Endothelial cell of umbilical vein (primary cell): ENCODE data around the gene NCOA3. TPM values are rescaled to one million over a fixed set of nuclear protein-coding genes. Genes with fewer than 3 reads are reported as not detected.

Source experiments
- BruUV-seq: library from RNA; stranded (reverse); fragments of 400-500 nt; replicated peaks from 2 replicates; lab custom pipeline; 2021; lab: Mats Ljungman, UMichigan
- CTCF ChIA-PET: fragments of 300-600, 350-600 bp; sonication (Branson Sonifier 250); formaldehyde crosslinking; loops from one replicate; lab custom pipeline; 2021; ENCODE audit warnings: antibody characterized with exemption, inconsistent platforms; lab: Charles Lee
- POLR2A ChIA-PET: fragments of 300-600, 350-600 bp; sonication (Branson Sonifier 250); formaldehyde crosslinking; loops from one replicate; lab custom pipeline; 2021; ENCODE audit warnings: antibody characterized with exemption, inconsistent platforms; lab: Charles Lee
- DNase-seq: peaks from one replicate; pipeline ENCODE4 v3.0.0-alpha.2; 2011; ENCODE audit warnings: low read depth, low spot score
- FAIRE-seq: peaks from 2 replicates; lab custom pipeline; 2011; peaks lifted over from hg19 to GRCh38; lab: Jason Lieb, UNC
- H2AFZ ChIP-seq: 2 replicates; pipeline ENCODE4 v1.6.0; 2012; ENCODE audit warnings: low read depth, low read length, control low read depth, inconsistent platforms
- H3K27ac ChIP-seq: 2 replicates; pipeline ENCODE4 v1.5.1; 2011; ENCODE audit warnings: low read depth, mild to moderate bottlenecking, control low read depth, low read length, moderate library complexity; ENCODE audit not compliant: insufficient read depth
- H3K27me3 ChIP-seq, 2 experiments: 2 replicates each; pipeline versions ENCODE4 v1.6.0 to v1.6.1; 2011; ENCODE audit warnings: low read length in 2 of 2, mixed read lengths in 1 of 2; ENCODE audit not compliant: control insufficient read depth in 2 of 2, insufficient read depth in 2 of 2
- H3K36me3 ChIP-seq, 2 experiments: 2 replicates in 1 of 2; 3 replicates in 1 of 2; pipeline ENCODE4 v1.5.1; 2011; ENCODE audit warnings: low read length in 2 of 2, mild to moderate bottlenecking in 1 of 2, moderate library complexity in 1 of 2; ENCODE audit not compliant: control insufficient read depth in 2 of 2, insufficient read depth in 2 of 2; ENCODE audit errors: extremely low read depth in 1 of 2
- H3K4me1 ChIP-seq: 3 replicates; pipeline ENCODE4 v1.5.1; 2011; ENCODE audit warnings: mild to moderate bottlenecking, low read length; ENCODE audit not compliant: control insufficient read depth, insufficient read depth; ENCODE audit errors: extremely low read depth
- H3K4me2 ChIP-seq: 2 replicates; pipeline ENCODE4 v1.6.1; 2011; ENCODE audit warnings: low read length, control low read depth, mixed read lengths; ENCODE audit not compliant: insufficient read depth
- H3K4me3 ChIP-seq, 3 experiments: fragments of 200-600 bp in 1 of 3; sonication (generic), shearing (Covaris generic) in 1 of 3; replicated peaks in 1 of 3; 2 replicates each; pipeline ENCODE4 v1.5.1; 2011 to 2016; ENCODE audit warnings: control low read depth in 3 of 3, low read length in 3 of 3, mild to moderate bottlenecking in 2 of 3, inconsistent platforms in 1 of 3, low read depth in 1 of 3, moderate library complexity in 1 of 3; ENCODE audit not compliant: insufficient read depth in 1 of 3
- H3K79me2 ChIP-seq: 2 replicates; pipeline ENCODE4 v1.6.0; 2012; ENCODE audit warnings: low read length, inconsistent platforms; ENCODE audit not compliant: control insufficient read depth, insufficient read depth
- H3K9ac ChIP-seq: replicated peaks from 2 replicates; pipeline ENCODE3; 2011; ENCODE audit warnings: low read length, control low read depth; ENCODE audit not compliant: insufficient read depth; ENCODE audit errors: extremely low read depth
- H3K9me1 ChIP-seq: replicated peaks from 3 replicates; pipeline ENCODE4 v1.6.0; 2011; ENCODE audit warnings: mild to moderate bottlenecking, low read length; ENCODE audit not compliant: control insufficient read depth, insufficient read depth; ENCODE audit errors: extremely low read depth
- H3K9me3 ChIP-seq: replicated peaks from 2 replicates; pipeline ENCODE4 v1.5.1; 2012; ENCODE audit warnings: low read length, inconsistent platforms; ENCODE audit not compliant: control insufficient read depth, insufficient read depth
- H4K20me1 ChIP-seq: replicated peaks from 2 replicates; pipeline ENCODE3; 2011; ENCODE audit warnings: mild to moderate bottlenecking, low read length; ENCODE audit not compliant: control insufficient read depth, insufficient read depth; ENCODE audit errors: extremely low read depth
- EZH2 ChIP-seq: IDR thresholded peaks from 2 replicates; pipeline ENCODE4 v1.6.1; 2012; ENCODE audit warnings: borderline replicate concordance, low read depth, mild to moderate bottlenecking, moderate library complexity, low read length, inconsistent platforms; ENCODE audit not compliant: severe bottlenecking
- FOS ChIP-seq: IDR thresholded peaks from 2 replicates; pipeline ENCODE4 v1.6.1; 2011; ENCODE audit warnings: mild to moderate bottlenecking, low read length, moderate library complexity, borderline replicate concordance; ENCODE audit not compliant: insufficient read depth
- GATA2 ChIP-seq: IDR thresholded peaks from 2 replicates; pipeline ENCODE4 v1.7.0; 2011; ENCODE audit warnings: low read depth, mild to moderate bottlenecking, moderate library complexity, mixed read lengths, low read length; ENCODE audit not compliant: insufficient read length, insufficient read depth
- JUN ChIP-seq: IDR thresholded peaks from 2 replicates; pipeline ENCODE4 v1.6.1; 2011; ENCODE audit warnings: borderline replicate concordance, low read depth; ENCODE audit not compliant: insufficient read length, insufficient read depth
- MYC ChIP-seq: IDR thresholded peaks from one replicate; pipeline ENCODE4 v1.6.1; 2011; ENCODE audit warnings: mild to moderate bottlenecking, low read depth, low read length
- POLR2AphosphoS5 ChIP-seq: IDR thresholded peaks from 2 replicates; pipeline ENCODE4 v1.6.1; 2012; ENCODE audit warnings: low read depth, mild to moderate bottlenecking, control low read depth, low read length, moderate library complexity; ENCODE audit not compliant: insufficient read depth
- dilution Hi-C: fragments of 300-500 bp; cut with MboI; formaldehyde crosslinking; loops from one replicate; pipeline ENCODE4 v1.15.0; 2019; ENCODE audit warnings: low sequenced_read_pairs; ENCODE audit not compliant: extremely low pct_ligation_motif_present
- intact Hi-C: fragments of 100-400 bp; cut with micrococcal nuclease; formaldehyde crosslinking; loops from one replicate; pipeline ENCODE4 v1.10.0; 2022
- polyA plus RNA-seq, 4 experiments: library from polyadenylated mRNA; depleted of rRNA in 3 of 4; stranded (reverse) in 3 of 4; unstranded in 1 of 4; fragments of >200 nt; gene quantifications; 2 replicates each; pipeline versions ENCODE4 v1.2.1 to v1.2.3, GENCODE V29; 2011 to 2012; ENCODE audit warnings: missing spikeins in 1 of 4
- total RNA-seq: library from RNA; stranded (reverse); gene quantifications from 2 replicates; pipeline ENCODE4 v1.2.3, GENCODE V29; 2021
- TF ChIP-seq, protein P1 (sequence below), 2 donors: IDR thresholded peaks; 1 replicate in 1 of 2; 2 replicates in 1 of 2; pipeline ENCODE4 v1.5.1; 2011; ENCODE audit warnings: low read length in 2 of 2, mild to moderate bottlenecking in 2 of 2, moderate library complexity in 2 of 2, control low read depth in 1 of 2, inconsistent platforms in 1 of 2, low read depth in 1 of 2; ENCODE audit not compliant: insufficient read depth in 1 of 2; ENCODE audit errors: extremely low read depth in 1 of 2
- TF ChIP-seq, protein P2 (sequence below): IDR thresholded peaks from 2 replicates; pipeline ENCODE4 v1.6.1; 2011; ENCODE audit not compliant: insufficient read depth, insufficient read length

Gene NCOA3
- total and polyA plus RNA-seq, 2 donors (not counting 3 experiments of a cell fraction or from before 2014, with no cell fraction given) = 12.0 to 35.6 TPM

DNA sequence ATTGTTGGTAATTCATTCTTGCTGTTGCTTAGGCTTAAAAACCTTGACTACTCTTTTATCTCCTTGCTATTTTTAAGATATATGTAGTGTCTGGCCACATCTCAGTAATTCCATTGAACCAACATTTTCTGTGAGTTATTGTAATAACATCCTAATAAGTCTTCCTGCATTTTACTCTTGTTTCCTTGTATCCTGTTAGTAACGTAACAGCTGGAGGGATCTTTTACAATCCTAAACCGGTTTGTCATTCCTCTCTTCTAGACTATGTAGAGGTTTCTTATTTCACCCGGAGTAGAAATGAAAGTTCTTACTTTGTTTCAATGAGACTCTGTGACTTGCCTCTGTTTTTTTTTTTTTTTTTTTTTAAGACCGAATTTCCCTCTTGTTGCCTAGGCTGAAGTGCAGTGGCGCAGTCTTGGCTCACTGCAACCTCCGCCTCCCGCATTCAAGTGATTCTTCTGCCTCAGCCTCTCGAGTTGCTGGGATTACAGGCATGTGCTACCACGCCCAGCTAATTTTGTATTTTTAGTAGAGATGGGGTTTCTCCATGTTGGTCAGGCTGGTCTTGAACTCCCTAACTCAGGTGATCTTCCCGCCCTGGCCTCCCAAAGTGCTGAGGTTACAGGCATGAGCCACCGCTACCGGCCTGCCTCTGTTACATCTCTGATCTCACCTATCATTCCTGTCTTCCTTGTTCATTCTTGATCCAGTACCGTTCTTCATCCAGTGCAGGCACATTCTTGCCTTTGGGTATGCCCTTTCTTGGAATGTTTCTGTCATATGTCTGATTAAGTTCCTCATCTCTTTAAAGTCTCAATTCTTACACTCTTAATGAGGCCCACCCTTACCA, 44.7 kb downstream of the NCOA3 start:
- no TSS peak for BruUV-seq
- H3K4me2 ChIP-seq = no peak overlapping the region

More for the DNA sequence above, 44.7 kb downstream of the NCOA3 start:
- H2AFZ ChIP-seq = no peak overlapping the region
- H3K9me3 ChIP-seq = no peaks in the 10 kb centered on the region
- dilution Hi-C loops (no loop called here), intact Hi-C loops (no loop called here)
- H3K4me1 ChIP-seq = peaks cover 6% of the 10 kb centered on the region
- H3K9ac ChIP-seq = no peak overlapping the region
- no peaks in the 10 kb centered on the region for H3K36me3 ChIP-seq
- peak; percentile 63 for DNase-seq
- H3K27me3 ChIP-seq = no peaks in the 10 kb centered on the region
- no peak for FAIRE-seq
- peaks cover 66% of the 10 kb centered on the region for H3K79me2 ChIP-seq
- CTCF ChIA-PET = interaction anchor here (1.1 kb wide), 1 partner anchor 75 kb away, joined by 6 read pairs; no protein-coding TSS in a partner anchor
- POLR2A ChIA-PET = no interaction called here
- no peak overlapping the region for H3K4me3 ChIP-seq
- TF ChIP-seq, protein P1, sequence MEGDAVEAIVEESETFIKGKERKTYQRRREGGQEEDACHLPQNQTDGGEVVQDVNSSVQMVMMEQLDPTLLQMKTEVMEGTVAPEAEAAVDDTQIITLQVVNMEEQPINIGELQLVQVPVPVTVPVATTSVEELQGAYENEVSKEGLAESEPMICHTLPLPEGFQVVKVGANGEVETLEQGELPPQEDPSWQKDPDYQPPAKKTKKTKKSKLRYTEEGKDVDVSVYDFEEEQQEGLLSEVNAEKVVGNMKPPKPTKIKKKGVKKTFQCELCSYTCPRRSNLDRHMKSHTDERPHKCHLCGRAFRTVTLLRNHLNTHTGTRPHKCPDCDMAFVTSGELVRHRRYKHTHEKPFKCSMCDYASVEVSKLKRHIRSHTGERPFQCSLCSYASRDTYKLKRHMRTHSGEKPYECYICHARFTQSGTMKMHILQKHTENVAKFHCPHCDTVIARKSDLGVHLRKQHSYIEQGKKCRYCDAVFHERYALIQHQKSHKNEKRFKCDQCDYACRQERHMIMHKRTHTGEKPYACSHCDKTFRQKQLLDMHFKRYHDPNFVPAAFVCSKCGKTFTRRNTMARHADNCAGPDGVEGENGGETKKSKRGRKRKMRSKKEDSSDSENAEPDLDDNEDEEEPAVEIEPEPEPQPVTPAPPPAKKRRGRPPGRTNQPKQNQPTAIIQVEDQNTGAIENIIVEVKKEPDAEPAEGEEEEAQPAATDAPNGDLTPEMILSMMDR (IDR thresholded peaks at IDR 0.05; ENCODE audit: extremely low read depth in 1 of 2, insufficient read depth in 1 of 2, low read depth in 1 of 2, low read length in 2 of 2) = no peak
- TF ChIP-seq MYC = no peak
- no peak for TF ChIP-seq FOS
- TF ChIP-seq, protein P2, sequence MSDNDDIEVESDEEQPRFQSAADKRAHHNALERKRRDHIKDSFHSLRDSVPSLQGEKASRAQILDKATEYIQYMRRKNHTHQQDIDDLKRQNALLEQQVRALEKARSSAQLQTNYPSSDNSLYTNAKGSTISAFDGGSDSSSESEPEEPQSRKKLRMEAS = no peak
- TF ChIP-seq JUN = no peak
- TF ChIP-seq EZH2 = no peak
- TF ChIP-seq POLR2AphosphoS5 = no peak
- TF ChIP-seq GATA2 = no peak
- H3K27ac ChIP-seq = peak overlapping the region; percentile 3
- H3K9me1 ChIP-seq = no peaks in the 10 kb centered on the region
- H4K20me1 ChIP-seq = peaks cover 2% of the 10 kb centered on the region
